CD4-positive, alpha-beta T cell treated with Interleukin-2 at 100 ng/mL for 4 hours (primary cell): ENCODE results near the gene FAM131A.
A peak's percentile ranks its signal among the peaks of the same experiment; 100 is the strongest.

Experiments used
- DNase-seq: peaks from one replicate; pipeline ENCODE4 v3.0.0-alpha.2; 2020; ENCODE audit warnings: low spot score

Gene FAM131A

DNA sequence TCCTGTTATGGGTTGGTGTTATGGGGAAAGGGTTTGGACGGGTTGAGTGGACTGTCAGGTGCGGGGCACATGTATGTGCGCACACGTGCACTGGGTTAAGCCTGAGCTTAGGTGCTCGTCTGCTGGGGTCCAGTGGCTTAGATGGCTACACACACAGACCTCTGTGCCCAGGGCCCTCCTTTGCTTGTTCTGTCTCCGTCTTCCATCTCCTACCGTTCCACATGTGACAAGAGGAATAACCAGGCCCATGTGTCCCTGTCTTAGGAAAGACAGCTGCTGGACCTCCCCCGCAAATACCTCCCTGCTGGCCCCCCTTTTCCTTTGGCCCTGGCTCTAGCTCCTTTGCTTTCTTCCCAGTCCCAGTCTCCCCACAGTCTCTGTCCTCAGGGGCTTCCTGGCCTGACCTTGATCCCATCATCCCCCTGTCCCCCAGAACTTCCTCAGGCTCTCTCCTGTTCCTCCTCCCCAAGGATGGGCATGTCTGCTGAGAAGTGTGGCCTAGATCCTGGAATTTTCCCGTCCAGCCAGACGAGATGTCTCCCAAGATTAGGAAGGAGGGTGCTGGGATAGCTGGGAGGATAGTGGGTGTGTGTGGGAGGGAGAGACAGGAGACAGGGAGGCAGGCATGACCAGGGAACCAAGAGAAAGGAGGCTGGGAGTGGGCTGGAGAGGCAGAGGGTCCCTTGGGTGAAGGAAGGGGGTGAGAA is 41.4 kb downstream of the FAM131A start:
- DNase-seq: no peak

DNA sequence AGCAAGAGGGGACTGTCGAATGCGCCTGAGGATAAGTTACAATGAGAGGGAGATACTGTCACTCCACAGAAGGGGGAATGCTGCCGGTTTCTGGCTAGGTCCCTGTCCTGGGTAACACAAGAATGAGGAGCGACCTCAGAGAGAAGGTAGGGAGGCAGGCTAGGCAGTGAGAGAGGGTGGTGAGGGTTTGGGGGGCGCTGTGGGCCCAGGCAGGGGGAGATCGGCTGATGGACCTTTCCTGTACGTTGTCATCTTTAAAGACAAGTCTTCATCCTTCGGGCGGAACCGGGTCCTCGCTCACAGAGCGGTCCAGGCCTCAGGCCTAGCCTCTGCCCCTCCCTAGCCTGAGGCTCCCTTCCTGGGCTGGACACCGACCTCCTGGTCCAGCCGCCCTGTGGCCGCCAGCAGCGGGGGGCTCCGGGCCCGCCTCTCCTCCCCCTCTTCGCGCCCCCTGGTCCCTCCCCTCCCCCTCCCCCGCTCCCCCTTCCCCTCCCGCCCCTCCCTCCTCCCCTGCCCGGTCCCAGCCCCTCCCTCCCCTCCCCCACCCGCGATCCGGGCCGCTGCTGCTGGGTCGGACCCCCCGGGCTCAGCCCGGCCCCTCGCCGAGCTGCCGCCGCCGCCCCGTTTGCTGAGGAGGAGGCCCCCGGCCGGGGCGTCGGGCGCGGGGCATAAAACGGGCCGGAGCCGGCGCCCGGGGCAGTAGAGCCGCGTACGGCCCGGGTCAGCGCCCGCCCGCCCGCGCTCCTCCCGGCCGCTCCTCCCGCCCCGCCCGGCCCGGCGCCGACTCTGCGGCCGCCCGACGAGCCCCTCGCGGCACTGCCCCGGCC is 42.2 kb downstream of the FAM131A start, which contains the start of gene CHRD:
TSS of gene CHRD (plus strand) at position 697 of the 827 bp plus-strand sequence. CDS start 265 bp downstream, outside the sequence.
- no peak for DNase-seq

DNA sequence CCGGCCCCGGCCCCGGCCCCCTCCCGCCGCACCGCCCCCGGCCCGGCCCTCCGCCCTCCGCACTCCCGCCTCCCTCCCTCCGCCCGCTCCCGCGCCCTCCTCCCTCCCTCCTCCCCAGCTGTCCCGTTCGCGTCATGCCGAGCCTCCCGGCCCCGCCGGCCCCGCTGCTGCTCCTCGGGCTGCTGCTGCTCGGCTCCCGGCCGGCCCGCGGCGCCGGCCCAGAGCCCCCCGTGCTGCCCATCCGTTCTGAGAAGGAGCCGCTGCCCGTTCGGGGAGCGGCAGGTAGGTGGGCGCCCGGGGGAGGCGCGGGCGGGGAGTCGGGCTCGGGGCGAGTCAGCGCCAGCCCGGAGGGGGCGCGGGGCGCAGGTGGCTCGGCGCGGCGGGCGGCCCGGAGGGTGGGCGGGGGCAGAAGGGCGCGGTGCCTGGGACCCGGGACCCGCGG is 42.8 kb downstream of the FAM131A start:
- DNase-seq: peak; percentile 12

DNA sequence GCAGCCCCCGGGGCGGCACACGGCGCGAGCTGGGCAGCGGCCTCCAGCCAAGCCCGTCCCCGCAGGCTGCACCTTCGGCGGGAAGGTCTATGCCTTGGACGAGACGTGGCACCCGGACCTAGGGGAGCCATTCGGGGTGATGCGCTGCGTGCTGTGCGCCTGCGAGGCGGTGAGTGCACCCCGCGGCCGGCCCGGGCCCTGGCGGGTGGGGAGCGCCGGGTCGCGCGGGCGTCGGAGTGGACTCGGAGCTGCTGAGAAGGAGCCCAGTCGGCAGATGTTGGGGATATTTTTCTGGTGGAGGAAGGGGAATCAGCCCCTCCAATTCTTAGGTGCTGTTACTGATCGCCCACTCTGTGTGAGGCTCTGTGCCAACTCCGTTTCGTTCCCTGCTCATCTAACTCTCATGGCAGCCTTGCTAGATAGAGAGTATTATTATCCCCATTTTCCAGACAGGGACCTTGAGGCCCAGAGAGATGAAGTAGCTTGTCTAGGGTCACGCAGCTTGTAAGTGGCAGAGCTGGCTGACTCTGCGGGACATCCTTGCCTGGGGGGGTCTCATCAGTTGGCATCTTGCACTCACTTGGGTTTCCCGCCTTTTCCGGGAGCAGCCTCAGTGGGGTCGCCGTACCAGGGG is 43.3 kb downstream of the FAM131A start:
- no peak for DNase-seq

GRCh38 chr3:184381261-184382224 is 44.1 kb downstream of the FAM131A start:
- DNase-seq: no peak

DNA sequence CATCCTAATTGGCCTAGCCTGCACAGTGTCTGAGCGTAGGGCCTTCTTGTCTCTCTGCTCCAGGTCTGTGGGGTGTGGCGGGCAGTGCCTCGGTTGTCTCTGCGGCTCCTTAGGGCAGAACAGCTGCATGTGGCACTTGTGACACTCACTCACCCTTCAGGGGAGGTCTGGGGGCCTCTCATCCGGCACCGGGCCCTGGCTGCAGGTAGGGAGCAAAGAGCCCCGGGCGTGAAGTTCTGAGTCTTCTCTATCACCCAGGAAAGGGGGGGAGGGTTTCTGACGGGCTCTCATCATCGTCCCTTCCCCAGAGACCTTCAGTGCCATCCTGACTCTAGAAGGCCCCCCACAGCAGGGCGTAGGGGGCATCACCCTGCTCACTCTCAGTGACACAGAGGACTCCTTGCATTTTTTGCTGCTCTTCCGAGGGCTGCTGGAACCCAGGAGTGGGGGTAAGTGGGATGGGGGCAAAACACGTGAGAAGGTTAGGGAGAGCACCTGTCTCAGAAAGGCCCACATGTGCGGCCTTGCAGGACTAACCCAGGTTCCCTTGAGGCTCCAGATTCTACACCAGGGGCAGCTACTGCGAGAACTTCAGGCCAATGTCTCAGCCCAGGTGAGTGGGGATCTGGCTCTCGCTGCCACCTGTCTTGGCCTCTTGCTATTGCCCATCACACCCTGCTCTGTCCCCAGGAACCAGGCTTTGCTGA is 45.1 kb downstream of the FAM131A start:
- no peak for DNase-seq

- no peak for DNase-seq
Observed at GRCh38 chr3:184383033-184383740, 45.8 kb downstream of the FAM131A start.

DNA sequence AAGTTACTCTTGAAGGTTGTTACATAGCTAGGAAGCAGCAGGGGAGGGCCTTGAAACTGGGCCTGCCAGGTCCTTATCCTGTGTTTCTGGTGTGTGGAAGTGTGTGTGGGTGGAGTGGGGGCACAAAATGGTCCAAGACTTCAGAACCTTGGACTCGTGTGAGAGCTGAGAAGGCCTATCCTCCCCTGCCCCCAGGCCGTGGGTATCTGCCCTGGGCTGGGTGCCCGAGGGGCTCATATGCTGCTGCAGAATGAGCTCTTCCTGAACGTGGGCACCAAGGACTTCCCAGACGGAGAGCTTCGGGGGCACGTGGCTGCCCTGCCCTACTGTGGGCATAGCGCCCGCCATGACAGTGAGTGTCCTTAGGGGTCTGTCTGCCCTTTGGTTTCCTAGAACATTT is 46.9 kb downstream of the FAM131A start:
- no peak for DNase-seq

- DNase-seq: no peak
Observed at GRCh38 chr3:184384856-184385422, 47.5 kb downstream of the FAM131A start.

DNA sequence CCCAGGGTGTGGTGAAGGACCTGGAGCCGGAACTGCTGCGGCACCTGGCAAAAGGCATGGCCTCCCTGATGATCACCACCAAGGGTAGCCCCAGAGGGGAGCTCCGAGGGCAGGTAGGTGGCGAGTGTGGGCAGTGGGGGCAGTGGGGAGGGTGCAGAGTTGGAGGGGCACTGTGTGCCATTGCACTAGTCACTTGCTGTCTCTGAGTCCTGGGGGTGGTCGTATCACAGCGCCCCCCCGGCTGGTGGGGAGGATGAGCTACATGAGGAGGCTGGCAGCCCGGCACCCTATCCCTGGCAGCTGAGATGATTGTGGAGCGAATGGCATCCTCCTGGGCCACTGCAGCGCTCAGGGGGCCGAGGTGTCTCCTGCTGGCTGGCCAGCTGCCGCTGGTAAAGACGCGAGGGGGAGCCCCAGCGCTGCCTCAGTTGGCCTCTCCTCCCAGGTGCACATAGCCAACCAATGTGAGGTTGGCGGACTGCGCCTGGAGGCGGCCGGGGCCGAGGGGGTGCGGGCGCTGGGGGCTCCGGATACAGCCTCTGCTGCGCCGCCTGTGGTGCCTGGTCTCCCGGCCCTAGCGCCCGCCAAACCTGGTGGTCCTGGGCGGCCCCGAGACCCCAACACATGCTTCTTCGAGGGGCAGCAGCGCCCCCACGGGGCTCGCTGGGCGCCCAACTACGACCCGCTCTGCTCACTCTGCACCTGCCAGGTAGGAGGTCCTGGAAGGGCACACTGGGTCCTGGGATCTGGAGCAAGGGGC is 48.8 kb downstream of the FAM131A start:
- DNase-seq: no peak

- no peak for DNase-seq
Observed at GRCh38 chr3:184387174-184387714, 49.8 kb downstream of the FAM131A start.

- no peak for DNase-seq
Observed at GRCh38 chr3:184388164-184388935, 51.0 kb downstream of the FAM131A start.

- no peak for DNase-seq
Observed at GRCh38 chr3:184388936-184389230, 51.5 kb downstream of the FAM131A start.

DNA sequence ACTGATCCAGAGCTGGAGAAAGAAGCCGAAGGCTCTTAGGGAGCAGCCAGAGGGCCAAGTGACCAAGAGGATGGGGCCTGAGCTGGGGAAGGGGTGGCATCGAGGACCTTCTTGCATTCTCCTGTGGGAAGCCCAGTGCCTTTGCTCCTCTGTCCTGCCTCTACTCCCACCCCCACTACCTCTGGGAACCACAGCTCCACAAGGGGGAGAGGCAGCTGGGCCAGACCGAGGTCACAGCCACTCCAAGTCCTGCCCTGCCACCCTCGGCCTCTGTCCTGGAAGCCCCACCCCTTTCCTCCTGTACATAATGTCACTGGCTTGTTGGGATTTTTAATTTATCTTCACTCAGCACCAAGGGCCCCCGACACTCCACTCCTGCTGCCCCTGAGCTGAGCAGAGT is 52.0 kb downstream of the FAM131A start:
- DNase-seq: no peak

DNA sequence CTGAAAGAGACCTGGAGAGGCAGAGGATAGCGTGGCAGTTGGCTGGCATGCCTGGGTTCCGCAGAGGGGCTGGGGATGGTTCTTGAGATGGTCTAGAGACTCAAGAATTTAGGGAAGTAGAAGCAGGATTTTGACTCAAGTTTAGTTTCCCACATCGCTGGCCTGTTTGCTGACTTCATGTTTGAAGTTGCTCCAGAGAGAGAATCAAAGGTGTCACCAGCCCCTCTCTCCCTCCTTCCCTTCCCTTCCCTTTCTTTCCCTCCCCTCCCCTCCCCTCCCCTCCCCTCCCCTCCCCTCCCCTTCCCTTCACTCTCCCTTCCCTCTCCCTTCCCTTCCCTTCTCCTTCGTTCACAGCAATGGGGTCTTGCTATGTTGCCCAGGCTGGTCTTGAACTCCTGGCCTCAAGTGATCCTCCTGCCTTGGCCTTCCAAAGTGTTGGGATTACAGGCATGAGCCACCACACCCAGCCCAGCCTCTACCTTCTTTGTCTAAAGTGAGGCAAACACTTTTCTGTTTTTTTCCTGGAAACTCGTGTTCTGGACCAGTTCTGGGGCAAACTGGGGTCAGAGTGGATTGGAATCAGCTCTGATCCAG is 52.6 kb downstream of the FAM131A start:
- no peak for DNase-seq

DNA sequence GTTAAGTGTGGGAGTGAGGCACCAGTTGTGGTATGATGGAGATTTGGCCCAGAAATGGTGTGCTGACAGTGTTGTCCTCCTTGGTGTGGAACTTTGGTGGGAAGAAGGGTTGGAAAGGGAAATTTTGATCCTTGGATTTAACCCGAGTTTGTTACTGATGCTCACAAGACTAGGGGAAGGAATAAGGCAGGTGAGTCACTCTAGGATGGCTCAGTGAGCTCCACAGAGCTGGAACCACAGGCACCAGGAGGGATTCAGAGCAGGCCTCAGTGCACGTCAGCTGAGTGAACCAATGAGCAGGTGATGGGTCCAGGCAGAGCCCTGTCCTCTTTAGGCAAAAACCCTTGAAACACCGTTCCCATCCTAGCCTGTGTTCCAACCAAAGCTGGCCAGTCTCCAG is 53.9 kb downstream of the FAM131A start:
- no peak for DNase-seq

DNA sequence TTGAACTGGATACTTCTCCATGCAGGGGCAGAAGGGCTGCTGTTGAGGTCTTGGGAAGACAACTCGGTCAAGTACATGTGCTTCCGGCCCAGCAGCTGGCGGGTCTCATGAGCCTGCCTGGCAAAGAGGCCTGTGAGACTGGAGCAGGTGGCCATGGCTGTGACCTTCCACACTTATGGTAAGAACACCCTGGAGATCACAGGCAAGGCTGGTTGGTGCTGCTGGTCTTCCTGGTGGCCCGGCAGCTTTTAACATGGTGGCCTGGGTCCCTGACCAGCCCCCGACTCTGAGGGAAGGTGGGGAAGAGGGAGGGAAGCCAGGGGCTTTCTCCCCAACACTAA is 57.9 kb downstream of the FAM131A start:
- no peak for DNase-seq
